ENCODE measurements around the gene ATRAID. TPM values are rescaled to one million over a fixed set of nuclear protein-coding genes. Genes with fewer than 3 reads are reported as not detected.

ATRAID gene
- total RNA-seq, 1 experiment from 2014 or later, result 97.2 TPM

DNA sequence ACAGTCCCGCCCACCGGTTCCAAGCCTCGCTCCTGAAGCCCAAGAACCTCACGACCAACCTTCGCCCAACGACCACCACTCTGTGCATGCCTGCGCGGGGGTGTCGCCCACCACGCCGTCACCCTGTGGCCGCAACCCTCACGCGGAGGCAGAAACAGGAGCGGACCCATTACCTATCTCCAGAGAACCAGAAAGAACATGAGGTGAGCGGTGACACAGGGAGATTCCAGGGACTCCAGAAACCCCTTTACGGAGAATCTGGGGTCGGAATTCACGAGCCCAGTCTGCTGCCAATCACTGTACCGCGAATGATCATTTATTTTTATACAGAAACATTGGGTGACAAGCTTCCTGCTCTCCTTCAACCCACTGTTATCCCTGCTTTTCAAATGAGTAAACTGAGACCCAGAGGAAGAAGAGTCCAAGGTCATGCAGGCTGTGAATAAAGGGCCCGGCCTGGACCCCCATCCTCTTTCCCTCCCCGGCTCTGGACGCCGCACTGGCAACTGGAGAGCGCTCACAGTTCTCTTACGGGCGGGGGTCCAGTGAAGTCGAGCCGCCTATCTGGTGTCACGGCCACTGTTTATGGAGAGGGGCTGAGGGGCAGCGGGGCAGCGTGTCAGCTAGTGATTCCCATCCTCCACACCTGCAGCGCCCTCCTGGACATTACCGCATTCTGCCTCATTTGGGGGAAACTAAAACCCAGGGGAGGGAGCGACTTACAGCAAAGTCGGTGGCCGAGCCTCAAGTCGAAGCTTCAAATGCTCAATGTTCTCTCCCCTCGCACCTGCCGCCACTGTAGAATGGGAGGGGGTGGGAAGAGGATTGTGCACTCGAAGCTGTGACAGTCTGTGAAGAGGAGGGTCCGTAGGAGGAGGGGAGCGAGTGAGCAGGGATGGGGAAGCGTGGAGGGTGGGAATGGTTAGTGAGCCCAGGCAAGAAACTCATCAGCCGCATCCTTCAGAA is 51.7 kb downstream of the ATRAID start (continued):
- TF ChIP-seq, protein P1, sequence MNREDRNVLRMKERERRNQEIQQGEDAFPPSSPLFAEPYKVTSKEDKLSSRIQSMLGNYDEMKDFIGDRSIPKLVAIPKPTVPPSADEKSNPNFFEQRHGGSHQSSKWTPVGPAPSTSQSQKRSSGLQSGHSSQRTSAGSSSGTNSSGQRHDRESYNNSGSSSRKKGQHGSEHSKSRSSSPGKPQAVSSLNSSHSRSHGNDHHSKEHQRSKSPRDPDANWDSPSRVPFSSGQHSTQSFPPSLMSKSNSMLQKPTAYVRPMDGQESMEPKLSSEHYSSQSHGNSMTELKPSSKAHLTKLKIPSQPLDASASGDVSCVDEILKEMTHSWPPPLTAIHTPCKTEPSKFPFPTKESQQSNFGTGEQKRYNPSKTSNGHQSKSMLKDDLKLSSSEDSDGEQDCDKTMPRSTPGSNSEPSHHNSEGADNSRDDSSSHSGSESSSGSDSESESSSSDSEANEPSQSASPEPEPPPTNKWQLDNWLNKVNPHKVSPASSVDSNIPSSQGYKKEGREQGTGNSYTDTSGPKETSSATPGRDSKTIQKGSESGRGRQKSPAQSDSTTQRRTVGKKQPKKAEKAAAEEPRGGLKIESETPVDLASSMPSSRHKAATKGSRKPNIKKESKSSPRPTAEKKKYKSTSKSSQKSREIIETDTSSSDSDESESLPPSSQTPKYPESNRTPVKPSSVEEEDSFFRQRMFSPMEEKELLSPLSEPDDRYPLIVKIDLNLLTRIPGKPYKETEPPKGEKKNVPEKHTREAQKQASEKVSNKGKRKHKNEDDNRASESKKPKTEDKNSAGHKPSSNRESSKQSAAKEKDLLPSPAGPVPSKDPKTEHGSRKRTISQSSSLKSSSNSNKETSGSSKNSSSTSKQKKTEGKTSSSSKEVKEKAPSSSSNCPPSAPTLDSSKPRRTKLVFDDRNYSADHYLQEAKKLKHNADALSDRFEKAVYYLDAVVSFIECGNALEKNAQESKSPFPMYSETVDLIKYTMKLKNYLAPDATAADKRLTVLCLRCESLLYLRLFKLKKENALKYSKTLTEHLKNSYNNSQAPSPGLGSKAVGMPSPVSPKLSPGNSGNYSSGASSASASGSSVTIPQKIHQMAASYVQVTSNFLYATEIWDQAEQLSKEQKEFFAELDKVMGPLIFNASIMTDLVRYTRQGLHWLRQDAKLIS (CRISPR knock-in tag; IDR thresholded peaks at IDR 0.05; ENCODE audit: borderline replicate concordance), result no peak
- no peak for TF ChIP-seq MYBL2 (CRISPR knock-in tag; IDR thresholded peaks at IDR 0.05)
- TF ChIP-seq, protein P2, sequence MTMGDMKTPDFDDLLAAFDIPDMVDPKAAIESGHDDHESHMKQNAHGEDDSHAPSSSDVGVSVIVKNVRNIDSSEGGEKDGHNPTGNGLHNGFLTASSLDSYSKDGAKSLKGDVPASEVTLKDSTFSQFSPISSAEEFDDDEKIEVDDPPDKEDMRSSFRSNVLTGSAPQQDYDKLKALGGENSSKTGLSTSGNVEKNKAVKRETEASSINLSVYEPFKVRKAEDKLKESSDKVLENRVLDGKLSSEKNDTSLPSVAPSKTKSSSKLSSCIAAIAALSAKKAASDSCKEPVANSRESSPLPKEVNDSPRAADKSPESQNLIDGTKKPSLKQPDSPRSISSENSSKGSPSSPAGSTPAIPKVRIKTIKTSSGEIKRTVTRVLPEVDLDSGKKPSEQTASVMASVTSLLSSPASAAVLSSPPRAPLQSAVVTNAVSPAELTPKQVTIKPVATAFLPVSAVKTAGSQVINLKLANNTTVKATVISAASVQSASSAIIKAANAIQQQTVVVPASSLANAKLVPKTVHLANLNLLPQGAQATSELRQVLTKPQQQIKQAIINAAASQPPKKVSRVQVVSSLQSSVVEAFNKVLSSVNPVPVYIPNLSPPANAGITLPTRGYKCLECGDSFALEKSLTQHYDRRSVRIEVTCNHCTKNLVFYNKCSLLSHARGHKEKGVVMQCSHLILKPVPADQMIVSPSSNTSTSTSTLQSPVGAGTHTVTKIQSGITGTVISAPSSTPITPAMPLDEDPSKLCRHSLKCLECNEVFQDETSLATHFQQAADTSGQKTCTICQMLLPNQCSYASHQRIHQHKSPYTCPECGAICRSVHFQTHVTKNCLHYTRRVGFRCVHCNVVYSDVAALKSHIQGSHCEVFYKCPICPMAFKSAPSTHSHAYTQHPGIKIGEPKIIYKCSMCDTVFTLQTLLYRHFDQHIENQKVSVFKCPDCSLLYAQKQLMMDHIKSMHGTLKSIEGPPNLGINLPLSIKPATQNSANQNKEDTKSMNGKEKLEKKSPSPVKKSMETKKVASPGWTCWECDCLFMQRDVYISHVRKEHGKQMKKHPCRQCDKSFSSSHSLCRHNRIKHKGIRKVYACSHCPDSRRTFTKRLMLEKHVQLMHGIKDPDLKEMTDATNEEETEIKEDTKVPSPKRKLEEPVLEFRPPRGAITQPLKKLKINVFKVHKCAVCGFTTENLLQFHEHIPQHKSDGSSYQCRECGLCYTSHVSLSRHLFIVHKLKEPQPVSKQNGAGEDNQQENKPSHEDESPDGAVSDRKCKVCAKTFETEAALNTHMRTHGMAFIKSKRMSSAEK (CRISPR knock-in tag; IDR thresholded peaks at IDR 0.05; ENCODE audit: borderline replicate concordance), result no peak
- TF ChIP-seq ZNF138 (CRISPR knock-in tag; conservative IDR thresholded peaks at IDR 0.05), result no peak
- TF ChIP-seq TEAD1 (CRISPR knock-in tag; IDR thresholded peaks at IDR 0.05), result no peak
- no peak for TF ChIP-seq TEAD4 (CRISPR knock-in tag; IDR thresholded peaks at IDR 0.05)
- no peak for TF ChIP-seq EMX1 (CRISPR knock-in tag; IDR thresholded peaks at IDR 0.05)
- TF ChIP-seq, protein P3, sequence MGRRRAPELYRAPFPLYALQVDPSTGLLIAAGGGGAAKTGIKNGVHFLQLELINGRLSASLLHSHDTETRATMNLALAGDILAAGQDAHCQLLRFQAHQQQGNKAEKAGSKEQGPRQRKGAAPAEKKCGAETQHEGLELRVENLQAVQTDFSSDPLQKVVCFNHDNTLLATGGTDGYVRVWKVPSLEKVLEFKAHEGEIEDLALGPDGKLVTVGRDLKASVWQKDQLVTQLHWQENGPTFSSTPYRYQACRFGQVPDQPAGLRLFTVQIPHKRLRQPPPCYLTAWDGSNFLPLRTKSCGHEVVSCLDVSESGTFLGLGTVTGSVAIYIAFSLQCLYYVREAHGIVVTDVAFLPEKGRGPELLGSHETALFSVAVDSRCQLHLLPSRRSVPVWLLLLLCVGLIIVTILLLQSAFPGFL (CRISPR knock-in tag; IDR thresholded peaks at IDR 0.05; ENCODE audit: borderline replicate concordance), result no peak
- peak; percentile 25; the same call in 1 of the 2 replicates for TF ChIP-seq CREM (CRISPR knock-in tag; IDR thresholded peaks at IDR 0.05)
- no peak for TF ChIP-seq NFATC4 (CRISPR knock-in tag; IDR thresholded peaks at IDR 0.05)
- TF ChIP-seq, protein P4, sequence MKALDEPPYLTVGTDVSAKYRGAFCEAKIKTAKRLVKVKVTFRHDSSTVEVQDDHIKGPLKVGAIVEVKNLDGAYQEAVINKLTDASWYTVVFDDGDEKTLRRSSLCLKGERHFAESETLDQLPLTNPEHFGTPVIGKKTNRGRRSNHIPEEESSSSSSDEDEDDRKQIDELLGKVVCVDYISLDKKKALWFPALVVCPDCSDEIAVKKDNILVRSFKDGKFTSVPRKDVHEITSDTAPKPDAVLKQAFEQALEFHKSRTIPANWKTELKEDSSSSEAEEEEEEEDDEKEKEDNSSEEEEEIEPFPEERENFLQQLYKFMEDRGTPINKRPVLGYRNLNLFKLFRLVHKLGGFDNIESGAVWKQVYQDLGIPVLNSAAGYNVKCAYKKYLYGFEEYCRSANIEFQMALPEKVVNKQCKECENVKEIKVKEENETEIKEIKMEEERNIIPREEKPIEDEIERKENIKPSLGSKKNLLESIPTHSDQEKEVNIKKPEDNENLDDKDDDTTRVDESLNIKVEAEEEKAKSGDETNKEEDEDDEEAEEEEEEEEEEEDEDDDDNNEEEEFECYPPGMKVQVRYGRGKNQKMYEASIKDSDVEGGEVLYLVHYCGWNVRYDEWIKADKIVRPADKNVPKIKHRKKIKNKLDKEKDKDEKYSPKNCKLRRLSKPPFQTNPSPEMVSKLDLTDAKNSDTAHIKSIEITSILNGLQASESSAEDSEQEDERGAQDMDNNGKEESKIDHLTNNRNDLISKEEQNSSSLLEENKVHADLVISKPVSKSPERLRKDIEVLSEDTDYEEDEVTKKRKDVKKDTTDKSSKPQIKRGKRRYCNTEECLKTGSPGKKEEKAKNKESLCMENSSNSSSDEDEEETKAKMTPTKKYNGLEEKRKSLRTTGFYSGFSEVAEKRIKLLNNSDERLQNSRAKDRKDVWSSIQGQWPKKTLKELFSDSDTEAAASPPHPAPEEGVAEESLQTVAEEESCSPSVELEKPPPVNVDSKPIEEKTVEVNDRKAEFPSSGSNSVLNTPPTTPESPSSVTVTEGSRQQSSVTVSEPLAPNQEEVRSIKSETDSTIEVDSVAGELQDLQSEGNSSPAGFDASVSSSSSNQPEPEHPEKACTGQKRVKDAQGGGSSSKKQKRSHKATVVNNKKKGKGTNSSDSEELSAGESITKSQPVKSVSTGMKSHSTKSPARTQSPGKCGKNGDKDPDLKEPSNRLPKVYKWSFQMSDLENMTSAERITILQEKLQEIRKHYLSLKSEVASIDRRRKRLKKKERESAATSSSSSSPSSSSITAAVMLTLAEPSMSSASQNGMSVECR (CRISPR knock-in tag; IDR thresholded peaks at IDR 0.05; ENCODE audit: borderline replicate concordance), result no peak
- TF ChIP-seq NFE2L1 (CRISPR knock-in tag; IDR thresholded peaks at IDR 0.05), result no peak
- TF ChIP-seq, protein P5, sequence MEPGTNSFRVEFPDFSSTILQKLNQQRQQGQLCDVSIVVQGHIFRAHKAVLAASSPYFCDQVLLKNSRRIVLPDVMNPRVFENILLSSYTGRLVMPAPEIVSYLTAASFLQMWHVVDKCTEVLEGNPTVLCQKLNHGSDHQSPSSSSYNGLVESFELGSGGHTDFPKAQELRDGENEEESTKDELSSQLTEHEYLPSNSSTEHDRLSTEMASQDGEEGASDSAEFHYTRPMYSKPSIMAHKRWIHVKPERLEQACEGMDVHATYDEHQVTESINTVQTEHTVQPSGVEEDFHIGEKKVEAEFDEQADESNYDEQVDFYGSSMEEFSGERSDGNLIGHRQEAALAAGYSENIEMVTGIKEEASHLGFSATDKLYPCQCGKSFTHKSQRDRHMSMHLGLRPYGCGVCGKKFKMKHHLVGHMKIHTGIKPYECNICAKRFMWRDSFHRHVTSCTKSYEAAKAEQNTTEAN (CRISPR knock-in tag; IDR thresholded peaks at IDR 0.05), result no peak
- no peak for TF ChIP-seq PRRX2 (CRISPR knock-in tag; IDR thresholded peaks at IDR 0.05)
- TF ChIP-seq CBFB (CRISPR knock-in tag; IDR thresholded peaks at IDR 0.05; ENCODE audit: low read depth), result 0 out of 2 replicates have a peak, but pooled peaks have one; percentile 40
